HG02798 (cell line): ENCODE results near the gene CCR5AS.

Source experiments
- ATAC-seq: cut with Tn5 transposase; IDR thresholded peaks from one replicate; pipeline ENCODE4 v1.9.1; 2021; ENCODE audit warnings: mild to moderate bottlenecking; ENCODE audit not compliant: unreplicated experiment, poor library complexity

CCR5AS gene

GRCh38 chr3:46383951-46384330 lies 22.9 kb downstream of the CCR5AS start:
- ATAC-seq = no peak

- no peak for ATAC-seq
Measured at GRCh38 chr3:46383211-46383950, 23.5 kb downstream of the CCR5AS start.

DNA sequence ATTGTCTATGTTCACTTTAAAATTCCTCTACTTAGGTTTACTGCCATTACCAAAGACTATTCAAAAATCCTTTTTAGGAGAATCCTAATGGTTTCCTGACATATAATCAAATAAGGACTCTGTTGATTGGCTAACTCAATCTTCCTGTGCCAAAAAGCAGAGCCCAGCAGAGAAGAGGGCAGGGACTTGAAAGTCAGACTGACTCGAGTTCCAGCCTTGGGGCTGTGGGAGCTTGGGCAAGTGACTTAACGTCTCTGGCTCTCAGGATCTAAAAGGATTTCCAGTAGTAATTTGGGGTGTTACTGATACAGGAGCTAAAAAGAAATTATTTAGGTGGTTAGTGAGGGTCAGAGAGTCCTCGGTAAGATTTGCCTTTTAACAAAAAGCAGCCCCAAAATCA lies 25.2 kb downstream of the CCR5AS start:
- ATAC-seq = no peak

DNA sequence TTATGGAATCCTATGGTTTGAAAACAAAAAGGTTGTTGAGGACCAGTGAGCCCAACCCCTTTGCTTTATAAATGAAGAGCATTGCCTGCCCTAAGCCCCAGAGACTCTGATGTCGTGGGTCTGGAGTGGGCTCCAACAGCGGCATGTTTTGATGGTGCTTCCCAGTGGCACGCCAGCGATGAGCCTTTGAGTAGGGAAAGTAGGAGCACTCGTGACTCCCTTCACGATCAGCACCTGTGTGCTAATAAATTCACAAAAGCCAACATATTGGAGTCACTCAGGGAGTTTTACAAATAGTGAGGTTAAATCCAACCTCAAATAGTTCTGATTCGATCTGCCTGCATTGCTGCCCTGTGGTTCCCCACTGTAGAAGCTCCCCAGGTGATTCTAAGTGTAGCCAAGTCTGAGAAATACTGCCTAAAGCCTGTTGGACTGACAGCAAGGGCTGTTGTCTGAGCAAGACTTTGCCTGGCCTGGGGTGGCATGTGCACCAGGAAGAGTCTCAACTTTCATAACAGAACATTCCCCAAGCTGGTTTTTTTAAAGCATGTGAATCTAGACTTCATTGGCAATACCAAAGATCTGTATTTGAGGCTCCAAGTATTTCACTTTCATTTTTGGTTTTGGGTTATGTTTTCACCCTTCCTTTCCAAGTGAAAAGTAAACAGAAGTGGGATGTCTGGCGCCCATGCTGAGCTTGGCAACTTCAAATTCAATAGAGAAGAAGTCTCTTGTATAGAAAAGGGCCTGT lies 26.2 kb downstream of the CCR5AS start:
- ATAC-seq = no peak

DNA sequence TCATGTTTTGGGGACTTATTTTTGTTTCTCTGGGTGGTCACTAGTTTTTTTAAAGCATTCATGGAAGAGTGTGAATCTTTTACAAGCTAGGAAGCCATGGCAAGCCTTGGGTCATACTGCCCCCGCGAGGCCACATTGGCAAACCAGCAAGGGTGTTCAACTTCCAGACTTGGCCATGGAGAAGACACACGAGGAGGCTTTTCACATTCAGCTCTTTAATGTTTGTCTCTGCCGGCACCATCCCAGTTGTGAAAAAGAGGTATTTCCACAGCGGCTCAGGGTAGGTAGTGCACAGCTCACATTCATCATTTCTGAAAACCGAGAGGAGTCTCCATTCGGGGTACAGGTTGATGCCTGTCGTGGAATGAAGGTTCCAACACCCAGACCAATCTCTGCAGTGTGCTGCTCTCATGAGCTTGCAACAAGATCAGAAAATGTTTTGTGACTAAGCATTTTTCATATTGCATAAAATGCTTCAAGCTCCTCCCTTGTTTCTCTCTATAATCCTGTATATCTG lies 28.4 kb downstream of the CCR5AS start:
- no peak for ATAC-seq

DNA sequence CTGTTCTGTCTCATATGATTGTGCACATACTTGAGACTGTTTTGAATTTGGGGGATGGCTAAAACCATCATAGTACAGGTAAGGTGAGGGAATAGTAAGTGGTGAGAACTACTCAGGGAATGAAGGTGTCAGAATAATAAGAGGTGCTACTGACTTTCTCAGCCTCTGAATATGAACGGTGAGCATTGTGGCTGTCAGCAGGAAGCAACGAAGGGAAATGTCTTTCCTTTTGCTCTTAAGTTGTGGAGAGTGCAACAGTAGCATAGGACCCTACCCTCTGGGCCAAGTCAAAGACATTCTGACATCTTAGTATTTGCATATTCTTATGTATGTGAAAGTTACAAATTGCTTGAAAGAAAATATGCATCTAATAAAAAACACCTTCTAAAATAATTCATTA lies 31.1 kb downstream of the CCR5AS start:
- no peak for ATAC-seq

- no peak for ATAC-seq
Measured at GRCh38 chr3:46375218-46375617, 31.6 kb downstream of the CCR5AS start.

DNA sequence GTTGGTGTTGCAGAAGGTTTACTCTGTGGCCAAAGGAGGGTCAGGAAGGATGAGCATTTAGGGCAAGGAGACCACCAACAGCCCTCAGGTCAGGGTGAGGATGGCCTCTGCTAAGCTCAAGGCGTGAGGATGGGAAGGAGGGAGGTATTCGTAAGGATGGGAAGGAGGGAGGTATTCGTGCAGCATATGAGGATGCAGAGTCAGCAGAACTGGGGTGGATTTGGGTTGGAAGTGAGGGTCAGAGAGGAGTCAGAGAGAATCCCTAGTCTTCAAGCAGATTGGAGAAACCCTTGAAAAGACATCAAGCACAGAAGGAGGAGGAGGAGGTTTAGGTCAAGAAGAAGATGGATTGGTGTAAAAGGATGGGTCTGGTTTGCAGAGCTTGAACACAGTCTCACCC lies 32.1 kb downstream of the CCR5AS start:
- ATAC-seq = no peak

DNA sequence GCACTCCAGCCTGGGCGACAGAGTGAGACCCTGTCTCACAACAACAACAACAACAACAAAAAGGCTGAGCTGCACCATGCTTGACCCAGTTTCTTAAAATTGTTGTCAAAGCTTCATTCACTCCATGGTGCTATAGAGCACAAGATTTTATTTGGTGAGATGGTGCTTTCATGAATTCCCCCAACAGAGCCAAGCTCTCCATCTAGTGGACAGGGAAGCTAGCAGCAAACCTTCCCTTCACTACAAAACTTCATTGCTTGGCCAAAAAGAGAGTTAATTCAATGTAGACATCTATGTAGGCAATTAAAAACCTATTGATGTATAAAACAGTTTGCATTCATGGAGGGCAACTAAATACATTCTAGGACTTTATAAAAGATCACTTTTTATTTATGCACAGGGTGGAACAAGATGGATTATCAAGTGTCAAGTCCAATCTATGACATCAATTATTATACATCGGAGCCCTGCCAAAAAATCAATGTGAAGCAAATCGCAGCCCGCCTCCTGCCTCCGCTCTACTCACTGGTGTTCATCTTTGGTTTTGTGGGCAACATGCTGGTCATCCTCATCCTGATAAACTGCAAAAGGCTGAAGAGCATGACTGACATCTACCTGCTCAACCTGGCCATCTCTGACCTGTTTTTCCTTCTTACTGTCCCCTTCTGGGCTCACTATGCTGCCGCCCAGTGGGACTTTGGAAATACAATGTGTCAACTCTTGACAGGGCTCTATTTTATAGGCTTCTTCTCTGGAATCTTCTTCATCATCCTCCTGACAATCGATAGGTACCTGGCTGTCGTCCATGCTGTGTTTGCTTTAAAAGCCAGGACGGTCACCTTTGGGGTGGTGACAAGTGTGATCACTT lies 34.1 kb downstream of the CCR5AS start:
- ATAC-seq = no peak

GRCh38 chr3:46371519-46372340 lies 35.1 kb downstream of the CCR5AS start:
- ATAC-seq = no peak

- no peak for ATAC-seq
Measured at GRCh38 chr3:46370839-46371518, 35.9 kb downstream of the CCR5AS start, which contains the start of gene CCR5. Gene CCR5 (plus strand): TSS chr3:46370946. CDS start chr3:46372903, 1,957 bp downstream.

DNA sequence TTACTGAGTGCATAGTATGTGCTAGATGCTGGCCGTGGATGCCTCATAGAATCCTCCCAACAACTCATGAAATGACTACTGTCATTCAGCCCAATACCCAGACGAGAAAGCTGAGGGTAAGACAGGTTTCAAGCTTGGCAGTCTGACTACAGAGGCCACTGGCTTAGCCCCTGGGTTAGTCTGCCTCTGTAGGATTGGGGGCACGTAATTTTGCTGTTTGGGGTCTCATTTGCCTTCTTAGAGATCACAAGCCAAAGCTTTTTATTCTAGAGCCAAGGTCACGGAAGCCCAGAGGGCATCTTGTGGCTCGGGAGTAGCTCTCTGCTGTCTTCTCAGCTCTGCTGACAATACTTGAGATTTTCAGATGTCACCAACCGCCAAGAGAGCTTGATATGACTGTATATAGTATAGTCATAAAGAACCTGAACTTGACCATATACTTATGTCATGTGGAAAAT lies 37.2 kb downstream of the CCR5AS start:
- ATAC-seq = peak; percentile 61

DNA sequence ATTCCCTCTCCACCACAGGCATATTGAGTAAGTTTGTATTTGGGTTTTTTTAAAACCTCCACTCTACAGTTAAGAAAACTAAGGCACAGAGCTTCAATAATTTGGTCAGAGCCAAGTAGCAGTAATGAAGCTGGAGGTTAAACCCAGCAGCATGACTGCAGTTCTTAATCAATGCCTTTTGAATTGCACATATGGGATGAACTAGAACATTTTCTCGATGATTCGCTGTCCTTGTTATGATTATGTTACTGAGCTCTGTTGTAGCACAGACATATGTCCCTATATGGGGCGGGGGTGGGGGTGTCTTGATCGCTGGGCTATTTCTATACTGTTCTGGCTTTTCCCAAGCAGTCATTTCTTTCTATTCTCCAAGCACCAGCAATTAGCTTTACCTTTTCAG lies 37.7 kb downstream of the CCR5AS start:
- no peak for ATAC-seq

DNA sequence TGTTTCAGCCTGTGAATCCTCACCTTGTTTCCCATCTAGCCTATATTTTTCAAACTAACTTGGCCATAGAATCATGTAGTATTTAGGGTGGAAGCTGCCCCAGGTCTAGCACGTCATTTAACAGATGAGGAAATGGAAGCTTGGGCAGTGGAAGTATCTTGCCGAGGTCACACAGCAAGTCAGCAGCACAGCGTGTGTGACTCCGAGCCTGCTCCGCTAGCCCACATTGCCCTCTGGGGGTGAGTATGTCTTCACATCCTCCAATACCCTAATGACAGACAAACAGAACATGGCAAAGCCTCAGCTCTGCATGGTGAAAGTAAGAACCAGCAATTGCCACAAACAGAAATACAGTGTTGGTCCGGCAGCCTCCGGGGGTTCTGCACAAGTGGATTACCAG lies 38.3 kb downstream of the CCR5AS start:
- ATAC-seq = peak; percentile 59

GRCh38 chr3:46367811-46368210 lies 39.1 kb downstream of the CCR5AS start:
- no peak for ATAC-seq

GRCh38 chr3:46365737-46366524 lies 40.9 kb downstream of the CCR5AS start:
- no peak for ATAC-seq

GRCh38 chr3:46365041-46365440 lies 41.8 kb downstream of the CCR5AS start:
- ATAC-seq = no peak
